KMS-11 (cell line): ENCODE data around the gene ITCH.

Experiments used
- H2AFZ ChIP-seq: fragments of 200-600 bp; sonication (generic); 2 replicates; pipeline ENCODE4 v1.6.1; 2016; ENCODE audit warnings: antibody characterized with exemption, mixed run types, low read depth
- H3K27ac ChIP-seq: fragments of 200-600 bp; sonication (generic); 2 replicates; pipeline ENCODE4 v1.6.1; 2016; ENCODE audit warnings: mild to moderate bottlenecking, mixed run types
- H3K27me3 ChIP-seq: fragments of 200-600 bp; sonication (generic); 2 replicates; pipeline ENCODE4 v1.6.1; 2017; ENCODE audit warnings: mild to moderate bottlenecking, low read depth, mixed run types, moderate library complexity; ENCODE audit not compliant: insufficient read depth
- H3K36me3 ChIP-seq: fragments of 200-600 bp; sonication (generic); 2 replicates; pipeline ENCODE4 v1.6.1; 2017; ENCODE audit warnings: mild to moderate bottlenecking, mixed run types; ENCODE audit not compliant: insufficient read depth
- H3K4me1 ChIP-seq: fragments of 200-600 bp; sonication (generic); 2 replicates; pipeline ENCODE4 v1.6.1; 2016; ENCODE audit warnings: mild to moderate bottlenecking, low read depth, mixed run types; ENCODE audit not compliant: poor library complexity, severe bottlenecking
- H3K4me2 ChIP-seq: fragments of 200-600 bp; sonication (generic); 2 replicates; pipeline ENCODE4 v1.7.0; 2016; ENCODE audit warnings: mild to moderate bottlenecking, mixed run types
- H3K4me3 ChIP-seq: fragments of 200-600 bp; sonication (generic); IDR thresholded peaks from 2 replicates; pipeline ENCODE4 v1.6.1; 2017; ENCODE audit warnings: low read depth, low read length, mixed read lengths; ENCODE audit not compliant: insufficient read depth
- H3K79me2 ChIP-seq: fragments of 200-600 bp; sonication (generic); 2 replicates; pipeline ENCODE4 v1.6.1; 2016; ENCODE audit warnings: low read depth, mixed run types; ENCODE audit not compliant: insufficient read depth
- H3K9ac ChIP-seq: fragments of 200-600 bp; sonication (generic); 2 replicates; pipeline ENCODE4 v1.6.1; 2016; ENCODE audit warnings: mild to moderate bottlenecking, mixed run types
- H4K20me1 ChIP-seq: fragments of 200-600 bp; sonication (generic); 2 replicates; pipeline ENCODE4 v1.6.1; 2016; ENCODE audit warnings: mild to moderate bottlenecking, mixed run types; ENCODE audit not compliant: insufficient read depth
- CTCF ChIP-seq: fragments of 200-600 bp; sonication (generic); conservative IDR thresholded peaks from 2 replicates; pipeline ENCODE4 v1.6.1; 2017; ENCODE audit warnings: low read depth, mild to moderate bottlenecking, antibody characterized with exemption, low read length, moderate library complexity, mixed read lengths

ITCH gene

GRCh38 chr20:34522969-34523871, 160.1 kb downstream of the ITCH start:
- H3K4me3 ChIP-seq: no peak overlapping the region
- peaks cover 73% of the 10 kb centered on the region for H3K79me2 ChIP-seq
- H3K4me1 ChIP-seq: peaks cover 33% of the 10 kb centered on the region
- no peak overlapping the region for H2AFZ ChIP-seq
- H3K27me3 ChIP-seq: no peaks in the 10 kb centered on the region
- peak; percentile 59 for TF ChIP-seq CTCF
- peaks cover 6% of the 10 kb centered on the region; the same call in 1 of the 2 replicates for H3K36me3 ChIP-seq
- no peak overlapping the region; the same call in 1 of the 2 replicates for H3K27ac ChIP-seq
- H4K20me1 ChIP-seq: no peaks in the 10 kb centered on the region; the same call in 1 of the 2 replicates
- peak overlapping the region; percentile 38; the same call in 1 of the 2 replicates for H3K4me2 ChIP-seq
- H3K9ac ChIP-seq: no peak overlapping the region

GRCh38 chr20:34524426-34524825, 161.4 kb downstream of the ITCH start:
- Histone ChIP-seq H4K20me1 (no peaks in the 10 kb centered on the region; the same call in 1 of the 2 replicates), H2AFZ (no peak overlapping the region), H3K4me1 (peaks cover 26% of the 10 kb centered on the region), H3K36me3 (peaks cover 6% of the 10 kb centered on the region; the same call in 1 of the 2 replicates), H3K4me3 (no peak overlapping the region), H3K4me2 (no peak overlapping the region), H3K79me2 (peaks cover 62% of the 10 kb centered on the region), H3K27me3 (no peaks in the 10 kb centered on the region), H3K9ac (no peak overlapping the region), H3K27ac (no peak overlapping the region)
- no peak for TF ChIP-seq CTCF

GRCh38 chr20:34525342-34525708, 162.3 kb downstream of the ITCH start:
- H3K36me3 ChIP-seq: peaks cover 6% of the 10 kb centered on the region; the same call in 1 of the 2 replicates
- H3K79me2 ChIP-seq: peaks cover 53% of the 10 kb centered on the region
- H4K20me1 ChIP-seq: no peaks in the 10 kb centered on the region; the same call in 1 of the 2 replicates
- H3K27ac ChIP-seq: no peak overlapping the region
- H3K4me1 ChIP-seq: peaks cover 34% of the 10 kb centered on the region
- no peak overlapping the region for H2AFZ ChIP-seq
- H3K27me3 ChIP-seq: no peaks in the 10 kb centered on the region
- H3K4me3 ChIP-seq: no peak overlapping the region
- TF ChIP-seq CTCF: no peak
- no peak overlapping the region for H3K4me2 ChIP-seq
- no peak overlapping the region for H3K9ac ChIP-seq

- no peak overlapping the region for H3K4me2 ChIP-seq
- no peak for TF ChIP-seq CTCF
- peaks cover 48% of the 10 kb centered on the region for H3K79me2 ChIP-seq
- no peak overlapping the region for H3K9ac ChIP-seq
- H3K36me3 ChIP-seq: peaks cover 6% of the 10 kb centered on the region; the same call in 1 of the 2 replicates
- H3K4me1 ChIP-seq: peaks cover 35% of the 10 kb centered on the region
- no peak overlapping the region for H3K27ac ChIP-seq
- no peaks in the 10 kb centered on the region for H3K27me3 ChIP-seq
- no peaks in the 10 kb centered on the region; the same call in 1 of the 2 replicates for H4K20me1 ChIP-seq
- H2AFZ ChIP-seq: no peak overlapping the region
- H3K4me3 ChIP-seq: no peak overlapping the region
These were observed 162.8 kb downstream of the ITCH start for GRCh38 chr20:34525709-34526416.
